ENCODE data around the gene DMPK. TPM values are rescaled to one million over a fixed set of nuclear protein-coding genes. Genes with fewer than 3 reads are reported as not detected.

DMPK gene
- total RNA-seq, 1 donor from 2014 or later: 40.2 TPM

GRCh38 chr19:45789035-45789786, 6.9 kb upstream of the DMPK start:
- no peak for DNase-seq (ENCODE audit: extremely low read depth, low read depth, low spot score)

- no peak for DNase-seq (ENCODE audit: extremely low read depth, low read depth, low spot score)
Observed at GRCh38 chr19:45786533-45786894, 4.2 kb upstream of the DMPK start.

GRCh38 chr19:45785781-45786532, 3.7 kb upstream of the DMPK start:
- no peak for DNase-seq (ENCODE audit: extremely low read depth, low read depth, low spot score)

GRCh38 chr19:45785097-45785496, 2.8 kb upstream of the DMPK start:
- no peak for DNase-seq (ENCODE audit: extremely low read depth, low read depth, low spot score)

GRCh38 chr19:45784096-45784495, 1.8 kb upstream of the DMPK start:
- DNase-seq (ENCODE audit: extremely low read depth, low read depth, low spot score): no peak

- no peak for DNase-seq (ENCODE audit: extremely low read depth, low read depth, low spot score)
Observed at GRCh38 chr19:45782820-45783785, 813 bp upstream of the DMPK start.

- no peak for DNase-seq (ENCODE audit: extremely low read depth, low read depth, low spot score)
Observed at GRCh38 chr19:45781214-45782161, 802 bp downstream of the DMPK start.

- no peak for DNase-seq (ENCODE audit: extremely low read depth, low read depth, low spot score)
Observed at GRCh38 chr19:45780448-45781213, 1.7 kb downstream of the DMPK start.

GRCh38 chr19:45780146-45780447, 2.2 kb downstream of the DMPK start:
- no peak for DNase-seq (ENCODE audit: extremely low read depth, low read depth, low spot score)

- DNase-seq (ENCODE audit: extremely low read depth, low read depth, low spot score): no peak
Observed at GRCh38 chr19:45779231-45780145, 2.8 kb downstream of the DMPK start.

GRCh38 chr19:45778010-45778661, 4.2 kb downstream of the DMPK start:
- DNase-seq (ENCODE audit: extremely low read depth, low read depth, low spot score): no peak

- DNase-seq (ENCODE audit: extremely low read depth, low read depth, low spot score): no peak
Observed at GRCh38 chr19:45777395-45777961, 4.8 kb downstream of the DMPK start.

- no peak for DNase-seq (ENCODE audit: extremely low read depth, low read depth, low spot score)
Observed at GRCh38 chr19:45774765-45775164, 7.5 kb downstream of the DMPK start.

- no peak for DNase-seq (ENCODE audit: extremely low read depth, low read depth, low spot score)
Observed at GRCh38 chr19:45773384-45773783, 8.9 kb downstream of the DMPK start.

GRCh38 chr19:45772912-45773311, 9.4 kb downstream of the DMPK start:
- DNase-seq (ENCODE audit: extremely low read depth, low read depth, low spot score): no peak

GRCh38 chr19:45772130-45772840, 10.0 kb downstream of the DMPK start:
- DNase-seq (ENCODE audit: extremely low read depth, low read depth, low spot score): no peak
